Mononuclear cell (primary cell): Measurements from ENCODE around the gene RGS9. TPM values are rescaled to one million over a fixed set of nuclear protein-coding genes. Genes with fewer than 3 reads are reported as not detected.
"Not testable (repeated sequence)": the region's sequence is repeated elsewhere in the genome, so short reads cannot be mapped to it uniquely, and the experiment has no call there.

Experiments used
- H3K27me3 ChIP-seq: 2 replicates; pipeline ENCODE4 v1.6.0; 2011; ENCODE audit warnings: low read length, control low read depth; ENCODE audit not compliant: insufficient read depth
- H3K4me1 ChIP-seq: 2 replicates; pipeline ENCODE4 v1.5.1; 2011; ENCODE audit warnings: mild to moderate bottlenecking, low read length, control low read depth; ENCODE audit not compliant: insufficient read depth
- H3K4me3 ChIP-seq: 2 replicates; pipeline ENCODE4 v1.5.1; 2011; ENCODE audit warnings: mild to moderate bottlenecking, low read length, moderate library complexity
- H3K9me3 ChIP-seq: 2 replicates; pipeline ENCODE4 v1.5.1; 2011; ENCODE audit warnings: low read depth, mild to moderate bottlenecking, control low read depth, low read length
- total RNA-seq: library from RNA; depleted of rRNA; stranded (reverse); fragments of >200 nt; gene quantifications from one replicate; pipeline ENCODE4 v1.2.3, GENCODE V29; 2012

Gene RGS9
- total RNA-seq, 1 donor, result 3.5 TPM

GRCh38 chr17:65180276-65180675 lies 43.1 kb downstream of the RGS9 start:
- peaks cover 40% of the 10 kb centered on the region for H3K4me1 ChIP-seq
- H3K4me3 ChIP-seq, H3K27me3 ChIP-seq, H3K9me3 ChIP-seq: not testable (repeated sequence)

DNA sequence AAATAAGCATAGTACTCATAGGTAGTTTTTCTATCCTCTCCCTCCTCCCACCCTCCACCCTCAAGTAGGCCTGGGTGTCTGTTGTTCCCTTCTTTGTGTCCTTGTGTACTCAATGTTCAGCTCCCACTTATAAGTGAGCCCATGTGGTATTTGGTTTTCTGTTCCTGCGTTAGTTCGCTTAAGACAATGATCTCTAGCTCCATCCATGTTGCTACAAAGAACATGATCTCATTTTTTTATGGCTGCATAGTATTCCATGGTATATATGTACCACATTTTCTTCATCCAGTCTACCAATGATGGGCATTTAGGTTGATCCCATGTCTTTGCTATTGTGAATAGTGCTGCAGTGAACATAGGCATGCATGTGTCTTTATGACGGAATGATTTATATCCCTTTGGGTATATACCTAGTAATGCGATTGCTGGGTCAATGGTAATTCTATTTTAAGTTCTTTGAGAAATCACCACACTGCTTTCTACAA lies 43.6 kb downstream of the RGS9 start:
- not testable (repeated sequence) for H3K4me3 ChIP-seq, H3K27me3 ChIP-seq, H3K9me3 ChIP-seq
- peaks cover 40% of the 10 kb centered on the region for H3K4me1 ChIP-seq

GRCh38 chr17:65181237-65182061 lies 44.3 kb downstream of the RGS9 start:
- Histone ChIP-seq H3K4me3 (no peak overlapping the region), H3K4me1 (peaks cover 40% of the 10 kb centered on the region), H3K27me3 (no peaks in the 10 kb centered on the region), H3K9me3 (no peaks in the 10 kb centered on the region)

DNA sequence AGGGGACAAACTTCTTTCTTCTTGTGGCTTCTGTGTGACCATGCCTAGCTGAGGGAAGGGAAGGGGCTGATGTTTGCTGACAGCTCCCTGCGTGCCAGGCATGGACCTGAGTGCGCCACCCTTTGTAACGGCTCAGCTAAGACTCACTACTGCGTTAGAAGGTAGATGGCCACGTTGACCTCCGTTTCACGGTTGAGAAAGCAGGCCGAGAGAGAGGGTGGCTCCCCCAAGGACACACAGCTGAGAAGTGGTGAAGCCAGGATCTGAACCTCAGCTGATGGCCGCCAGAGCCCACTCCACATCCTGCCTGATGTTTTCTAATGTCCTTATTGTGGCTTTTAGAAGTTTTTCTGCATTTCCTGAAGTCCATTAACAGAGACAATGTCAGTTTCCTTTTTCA lies 45.1 kb downstream of the RGS9 start:
- Histone ChIP-seq H3K4me1 (peaks cover 40% of the 10 kb centered on the region), H3K9me3 (no peaks in the 10 kb centered on the region), H3K27me3 (no peaks in the 10 kb centered on the region)

GRCh38 chr17:65183736-65184135 lies 46.6 kb downstream of the RGS9 start:
- Histone ChIP-seq H3K4me3 (no peak overlapping the region), H3K9me3 (no peaks in the 10 kb centered on the region), H3K27me3 (no peaks in the 10 kb centered on the region), H3K4me1 (peaks cover 39% of the 10 kb centered on the region)

More for the DNA sequence above, 45.1 kb downstream of the RGS9 start:
- H3K4me3 ChIP-seq, result no peak overlapping the region

GRCh38 chr17:65184235-65184959 lies 47.2 kb downstream of the RGS9 start:
- no peaks in the 10 kb centered on the region for H3K9me3 ChIP-seq
- no peaks in the 10 kb centered on the region for H3K27me3 ChIP-seq
- peaks cover 32% of the 10 kb centered on the region for H3K4me1 ChIP-seq
- H3K4me3 ChIP-seq, result no peak overlapping the region

DNA sequence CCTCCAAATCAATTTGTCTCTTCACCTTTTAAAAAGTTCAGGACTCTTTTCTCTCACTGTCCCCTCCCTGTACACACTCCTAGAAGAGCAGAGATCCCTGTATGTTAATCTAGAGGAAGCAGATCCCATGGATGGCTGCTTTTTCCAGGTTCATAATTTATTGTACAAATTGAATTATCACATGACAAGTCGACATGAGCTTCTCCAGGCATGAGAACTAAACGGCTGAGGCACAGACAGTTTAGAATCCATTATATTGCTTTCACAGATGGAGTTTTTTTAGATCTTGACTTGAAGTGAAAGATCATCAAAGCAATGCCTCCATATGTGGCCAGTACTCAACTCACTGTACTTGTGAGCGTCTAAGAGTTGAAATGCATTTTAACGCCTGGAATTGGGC lies 47.9 kb downstream of the RGS9 start:
- Histone ChIP-seq H3K27me3 (no peaks in the 10 kb centered on the region), H3K4me1 (peaks cover 26% of the 10 kb centered on the region), H3K4me3 (no peak overlapping the region), H3K9me3 (no peaks in the 10 kb centered on the region)

DNA sequence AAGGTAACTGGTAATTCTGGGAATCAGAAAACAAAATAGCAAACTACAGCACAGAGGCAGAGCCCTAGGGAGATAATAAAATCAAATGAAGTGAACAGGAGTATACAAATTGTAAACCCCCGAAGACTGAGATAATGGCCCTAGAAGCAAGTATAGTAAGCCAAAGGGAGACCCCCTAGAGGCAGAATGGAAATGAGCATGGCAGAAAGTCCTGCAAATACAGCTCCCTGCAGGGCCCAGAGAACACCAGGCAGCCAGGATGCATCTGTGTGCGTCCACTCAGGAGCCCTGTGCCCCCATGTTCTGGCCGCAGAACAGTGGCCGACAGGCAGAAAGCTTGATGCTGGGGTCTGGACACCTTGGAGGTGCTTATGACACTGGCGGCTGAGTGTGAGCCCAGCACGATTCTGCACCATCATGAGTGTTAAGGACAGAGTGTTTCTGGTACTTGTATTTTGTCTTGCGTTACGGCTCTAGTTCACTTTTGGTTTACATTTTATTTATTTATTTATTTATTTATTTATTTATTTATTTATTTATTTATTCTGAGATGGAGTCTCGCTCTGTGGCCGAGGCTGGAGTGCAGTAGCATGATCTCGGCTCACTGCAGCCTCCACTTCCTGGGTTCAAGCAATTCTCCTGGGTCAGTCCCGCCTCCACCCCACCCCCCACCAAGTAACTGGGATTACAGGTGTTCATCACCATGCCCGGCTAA lies 48.7 kb downstream of the RGS9 start:
- Histone ChIP-seq H3K27me3 (no peaks in the 10 kb centered on the region), H3K4me1 (peaks cover 22% of the 10 kb centered on the region), H3K9me3 (no peaks in the 10 kb centered on the region), H3K4me3 (no peak overlapping the region)

DNA sequence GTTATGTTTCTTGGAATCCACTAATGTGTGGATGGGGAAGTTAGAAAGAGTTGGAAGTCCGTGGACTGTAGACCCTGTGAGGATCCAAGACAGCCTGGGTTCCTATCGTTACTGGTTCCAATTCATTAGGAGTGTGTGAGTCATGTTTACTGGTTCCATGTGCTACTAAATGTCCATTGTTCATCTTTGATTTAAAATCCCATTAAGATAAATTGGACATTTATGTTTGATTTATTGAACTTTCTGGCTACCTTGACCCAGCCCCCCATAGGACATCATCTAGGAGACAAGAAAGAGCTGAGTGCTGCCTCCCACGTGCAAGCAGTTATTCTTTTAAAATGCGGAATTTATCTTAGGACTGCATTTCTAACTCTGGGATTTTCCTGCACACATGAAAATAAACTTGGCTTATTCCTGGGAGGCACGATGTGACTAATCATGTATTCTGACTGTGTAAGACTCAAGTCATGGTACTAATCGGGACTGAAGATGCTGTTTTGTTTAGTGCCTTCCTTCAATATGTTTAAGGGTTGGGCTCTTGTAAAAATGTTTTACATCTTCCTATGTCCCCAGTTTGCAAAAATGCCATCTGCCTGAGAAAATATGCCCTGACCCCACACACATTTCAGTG lies 53.4 kb downstream of the RGS9 start:
- no peaks in the 10 kb centered on the region for H3K27me3 ChIP-seq
- no peaks in the 10 kb centered on the region for H3K4me1 ChIP-seq
- H3K9me3 ChIP-seq, result no peaks in the 10 kb centered on the region
- no peak overlapping the region for H3K4me3 ChIP-seq

GRCh38 chr17:65191811-65192740 lies 54.9 kb downstream of the RGS9 start:
- Histone ChIP-seq H3K9me3 (no peaks in the 10 kb centered on the region), H3K27me3 (no peaks in the 10 kb centered on the region), H3K4me1 (no peaks in the 10 kb centered on the region), H3K4me3 (no peak overlapping the region)

DNA sequence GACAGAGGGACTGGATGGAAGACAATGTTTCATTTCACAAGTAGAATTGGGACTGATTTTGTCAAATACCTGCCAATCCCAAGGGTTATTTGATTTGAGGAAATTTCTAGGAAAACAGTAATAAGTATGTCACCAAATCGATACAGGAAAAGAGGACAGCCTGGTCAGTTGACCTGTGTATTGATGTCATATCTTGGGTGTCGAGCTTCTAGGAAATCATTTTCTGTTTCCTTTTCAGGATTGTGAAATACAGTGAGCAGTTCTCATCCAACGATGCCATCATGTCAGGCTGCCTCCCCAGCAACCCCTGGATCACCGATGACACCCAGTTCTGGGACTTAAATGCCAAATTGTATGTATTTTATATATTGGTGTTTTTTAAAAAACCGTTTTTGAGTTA lies 56.1 kb downstream of the RGS9 start:
- H3K4me3 ChIP-seq, result no peak overlapping the region
- H3K9me3 ChIP-seq, result no peaks in the 10 kb centered on the region
- no peaks in the 10 kb centered on the region for H3K27me3 ChIP-seq

GRCh38 chr17:65193716-65194293 lies 56.6 kb downstream of the RGS9 start:
- H3K4me1 ChIP-seq, result no peaks in the 10 kb centered on the region
- no peaks in the 10 kb centered on the region for H3K27me3 ChIP-seq
- no peaks in the 10 kb centered on the region for H3K9me3 ChIP-seq
- no peak overlapping the region for H3K4me3 ChIP-seq

More for the DNA sequence above, 56.1 kb downstream of the RGS9 start:
- H3K4me1 ChIP-seq, result no peaks in the 10 kb centered on the region

DNA sequence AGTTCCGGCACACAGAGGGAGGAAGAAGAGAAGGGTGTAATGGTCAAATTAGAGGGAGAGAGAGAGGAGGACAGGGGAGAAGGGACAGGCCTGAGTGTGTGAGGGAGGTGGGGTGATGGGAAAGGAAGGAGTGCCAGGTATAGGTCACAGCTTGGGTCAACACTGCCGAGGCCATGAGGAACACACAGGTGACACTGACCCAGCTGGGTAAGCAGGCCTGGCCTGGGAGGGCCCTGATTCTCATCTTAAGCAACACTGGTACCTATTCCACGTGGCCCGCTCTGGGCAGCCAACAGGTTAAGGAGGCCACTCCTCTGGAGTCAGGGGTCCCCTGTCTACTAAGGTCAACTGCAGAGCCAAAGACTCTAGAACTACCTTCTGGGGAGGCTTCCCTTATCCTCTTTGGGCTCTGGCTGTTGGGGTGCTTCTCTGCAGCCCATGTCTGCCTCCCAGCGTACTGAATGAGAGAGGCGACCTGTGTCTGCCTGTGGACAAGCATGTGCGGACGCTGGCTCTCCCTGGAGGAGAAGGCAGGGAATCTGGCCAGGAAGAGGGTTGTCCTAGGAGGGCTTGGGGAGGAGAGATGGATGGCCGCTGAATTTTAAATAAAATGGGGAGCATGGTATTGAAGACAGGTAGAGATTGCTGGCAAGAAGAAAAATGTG lies 57.6 kb downstream of the RGS9 start:
- no peaks in the 10 kb centered on the region for H3K27me3 ChIP-seq
- no peaks in the 10 kb centered on the region for H3K4me1 ChIP-seq
- H3K9me3 ChIP-seq, result no peaks in the 10 kb centered on the region
- H3K4me3 ChIP-seq, result no peak overlapping the region
